Activated CD4-positive, alpha-beta T cell treated with anti-CD3 and anti-CD28 coated beads for 36 hours (primary cell): Measurements from ENCODE around the gene ABL1. TPM values are rescaled to one million over a fixed set of nuclear protein-coding genes. Genes with fewer than 3 reads are reported as not detected.
A peak's percentile ranks its signal among the peaks of the same experiment; 100 is the strongest.

Source experiments
- ATAC-seq: fragments of 200-7000 bp; cut with Tn5 transposase; one replicate; pipeline ENCODE4 v1.10.0; 2021; ENCODE audit warnings: mild to moderate bottlenecking, moderate library complexity
- CTCF ChIA-PET: fragments of 350-600 bp; sonication (Branson Sonifier 250); formaldehyde crosslinking; loops from one replicate; lab custom pipeline; 2021; ENCODE audit warnings: antibody characterized with exemption; lab: Charles Lee
- POLR2A ChIA-PET: fragments of 350-600 bp; sonication (Branson Sonifier 250); formaldehyde crosslinking; loops from one replicate; lab custom pipeline; 2021; ENCODE audit warnings: antibody characterized with exemption, inconsistent platforms; lab: Charles Lee
- DNase-seq: peaks from one replicate; pipeline ENCODE4 v3.0.0-alpha.2; 2020
- H3K27ac Mint-ChIP-seq: one replicate; pipeline ENCODE4 v1.8.0; 2021; ENCODE audit warnings: mixed read lengths
- H3K27me3 Mint-ChIP-seq: one replicate; pipeline ENCODE4 v1.8.0; 2021; ENCODE audit warnings: mixed read lengths
- H3K36me3 Mint-ChIP-seq: one replicate; pipeline ENCODE4 v1.8.0; 2021; ENCODE audit warnings: low read depth, mixed read lengths
- H3K4me1 Mint-ChIP-seq: one replicate; pipeline ENCODE4 v1.8.0; 2021; ENCODE audit warnings: mixed read lengths
- H3K4me3 Mint-ChIP-seq: one replicate; pipeline ENCODE4 v1.8.0; 2021; ENCODE audit warnings: mild to moderate bottlenecking, moderate library complexity, mixed read lengths
- H3K9me3 Mint-ChIP-seq: one replicate; pipeline ENCODE4 v1.8.0; 2021; ENCODE audit warnings: low read depth, mixed read lengths
- intact Hi-C, 2 experiments: fragments of 100-400 bp; cut with DNase I in 1 of 2; cut with micrococcal nuclease in 1 of 2; formaldehyde crosslinking; loops; one replicate each; pipeline versions ENCODE4 v1.14.2 to v1.15.1; 2022 to 2024; cut with DNase I, micrococcal nuclease
- total RNA-seq, 2 experiments: library from RNA; stranded (reverse); gene quantifications; one replicate each; pipeline ENCODE4 v1.2.3, GENCODE V29; 2021

The ABL1 gene
- total RNA-seq, 2 experiments from 2014 or later = 31.8 to 32.3 TPM

GRCh38 chr9:130865921-130866320, 30.9 kb downstream of the ABL1 start:
- ATAC-seq = no peak
- intact Hi-C loops = loop anchor here (1.0 to 10.0 kb wide), 6 partner anchors 75 to 401 kb away; no protein-coding TSS in a partner anchor
- H3K27ac Mint-ChIP-seq = no peak overlapping the region
- peaks cover 2% of the 10 kb centered on the region for H3K4me1 Mint-ChIP-seq
- no peaks in the 10 kb centered on the region for H3K9me3 Mint-ChIP-seq
- H3K36me3 Mint-ChIP-seq = peaks cover 2% of the 10 kb centered on the region
- no peaks in the 10 kb centered on the region for H3K27me3 Mint-ChIP-seq
- ChIA-PET POLR2A (no interaction called here), CTCF (interaction anchor here (0.6 to 6.7 kb wide), 19 partner anchors 8 to 1368 kb away, joined by 3 to 60 read pairs (median 5); no protein-coding TSS in a partner anchor)
- no peak for DNase-seq
- no peak overlapping the region for H3K4me3 Mint-ChIP-seq

- DNase-seq (peak; percentile 75), ATAC-seq (peak; percentile 81)
- no peaks in the 10 kb centered on the region for H3K9me3 Mint-ChIP-seq
- ChIA-PET POLR2A (interaction anchor here (0.5 kb wide), 1 partner anchor 49 kb away, joined by 3 read pairs; no protein-coding TSS in a partner anchor), CTCF (interaction anchor here (0.5 to 6.7 kb wide), 21 partner anchors 8 to 1368 kb away, joined by 3 to 60 read pairs (median 5); no protein-coding TSS in a partner anchor)
- intact Hi-C loops = loop anchor here (1.0 to 10.0 kb wide), 6 partner anchors 74 to 402 kb away; no protein-coding TSS in a partner anchor
- H3K4me3 Mint-ChIP-seq = no peak overlapping the region
- H3K27me3 Mint-ChIP-seq = no peaks in the 10 kb centered on the region
- H3K4me1 Mint-ChIP-seq = peaks cover 2% of the 10 kb centered on the region
- peaks cover 2% of the 10 kb centered on the region for H3K36me3 Mint-ChIP-seq
- no peak overlapping the region for H3K27ac Mint-ChIP-seq
These were observed 31.5 kb downstream of the ABL1 start for GRCh38 chr9:130866474-130866965.

GRCh38 chr9:130867556-130867955, 32.5 kb downstream of the ABL1 start:
- ChIA-PET CTCF (interaction anchor here (0.6 to 6.7 kb wide), 13 partner anchors 9 to 516 kb away, joined by 3 to 60 read pairs (median 4); no protein-coding TSS in a partner anchor), POLR2A (no interaction called here)
- H3K9me3 Mint-ChIP-seq = no peaks in the 10 kb centered on the region
- H3K27me3 Mint-ChIP-seq = no peaks in the 10 kb centered on the region
- H3K4me1 Mint-ChIP-seq = peaks cover 2% of the 10 kb centered on the region
- ATAC-seq = no peak
- peaks cover 8% of the 10 kb centered on the region for H3K36me3 Mint-ChIP-seq
- no peak overlapping the region for H3K27ac Mint-ChIP-seq
- intact Hi-C loops = loop anchor here (2.0 to 10.0 kb wide), 2 partner anchors 73 to 403 kb away; no protein-coding TSS in a partner anchor
- no peak overlapping the region for H3K4me3 Mint-ChIP-seq
- DNase-seq = no peak

- ChIA-PET CTCF (interaction anchor here (0.6 to 1.5 kb wide), 3 partner anchors 13 to 167 kb away, joined by 3 to 4 read pairs (median 3); no protein-coding TSS in a partner anchor), POLR2A (no interaction called here)
- H3K36me3 Mint-ChIP-seq = peaks cover 8% of the 10 kb centered on the region
- H3K27ac Mint-ChIP-seq = no peak overlapping the region
- no peaks in the 10 kb centered on the region for H3K27me3 Mint-ChIP-seq
- ATAC-seq (no peak), DNase-seq (no peak)
- H3K4me3 Mint-ChIP-seq = no peak overlapping the region
- peaks cover 2% of the 10 kb centered on the region for H3K4me1 Mint-ChIP-seq
- intact Hi-C loops = loop anchor here in 1 of 2 experiments (10.0 kb wide), 1 partner anchor 403 kb away; no protein-coding TSS in a partner anchor
- no peaks in the 10 kb centered on the region for H3K9me3 Mint-ChIP-seq
These were observed 33.2 kb downstream of the ABL1 start for GRCh38 chr9:130868230-130868629.

DNA sequence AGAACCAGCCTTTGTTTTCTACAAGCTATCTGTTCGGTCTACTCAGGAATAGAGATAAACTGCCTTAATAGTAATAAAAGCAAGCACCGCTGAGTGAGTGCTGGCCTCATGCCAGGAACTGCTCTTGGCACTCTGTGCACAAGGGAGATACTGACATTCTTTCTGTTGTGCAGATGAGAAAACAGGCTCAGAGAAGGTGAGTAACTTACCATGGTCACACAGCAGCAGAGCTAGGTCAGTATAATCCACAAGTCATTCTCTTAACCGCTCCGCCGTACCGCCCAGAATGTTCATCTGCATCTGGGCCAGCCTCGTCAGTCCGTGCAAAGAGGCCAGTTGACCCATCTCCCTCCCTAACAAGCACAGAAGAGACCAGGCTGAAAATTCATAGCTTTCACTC, 34.2 kb downstream of the ABL1 start:
- Mint-ChIP-seq H3K36me3 (peaks cover 15% of the 10 kb centered on the region), H3K4me1 (peaks cover 2% of the 10 kb centered on the region), H3K4me3 (no peak overlapping the region), H3K27me3 (no peaks in the 10 kb centered on the region), H3K27ac (no peak overlapping the region), H3K9me3 (no peaks in the 10 kb centered on the region)
- CTCF ChIA-PET = interaction anchor here (0.5 to 2.3 kb wide), 11 partner anchors 64 to 1334 kb away, joined by 3 to 13 read pairs (median 4); no protein-coding TSS in a partner anchor
- ATAC-seq (no peak), DNase-seq (no peak)
- POLR2A ChIA-PET = no interaction called here
- intact Hi-C loops = loop anchor here in 1 of 2 experiments (10.0 kb wide), 1 partner anchor 404 kb away; no protein-coding TSS in a partner anchor

DNA sequence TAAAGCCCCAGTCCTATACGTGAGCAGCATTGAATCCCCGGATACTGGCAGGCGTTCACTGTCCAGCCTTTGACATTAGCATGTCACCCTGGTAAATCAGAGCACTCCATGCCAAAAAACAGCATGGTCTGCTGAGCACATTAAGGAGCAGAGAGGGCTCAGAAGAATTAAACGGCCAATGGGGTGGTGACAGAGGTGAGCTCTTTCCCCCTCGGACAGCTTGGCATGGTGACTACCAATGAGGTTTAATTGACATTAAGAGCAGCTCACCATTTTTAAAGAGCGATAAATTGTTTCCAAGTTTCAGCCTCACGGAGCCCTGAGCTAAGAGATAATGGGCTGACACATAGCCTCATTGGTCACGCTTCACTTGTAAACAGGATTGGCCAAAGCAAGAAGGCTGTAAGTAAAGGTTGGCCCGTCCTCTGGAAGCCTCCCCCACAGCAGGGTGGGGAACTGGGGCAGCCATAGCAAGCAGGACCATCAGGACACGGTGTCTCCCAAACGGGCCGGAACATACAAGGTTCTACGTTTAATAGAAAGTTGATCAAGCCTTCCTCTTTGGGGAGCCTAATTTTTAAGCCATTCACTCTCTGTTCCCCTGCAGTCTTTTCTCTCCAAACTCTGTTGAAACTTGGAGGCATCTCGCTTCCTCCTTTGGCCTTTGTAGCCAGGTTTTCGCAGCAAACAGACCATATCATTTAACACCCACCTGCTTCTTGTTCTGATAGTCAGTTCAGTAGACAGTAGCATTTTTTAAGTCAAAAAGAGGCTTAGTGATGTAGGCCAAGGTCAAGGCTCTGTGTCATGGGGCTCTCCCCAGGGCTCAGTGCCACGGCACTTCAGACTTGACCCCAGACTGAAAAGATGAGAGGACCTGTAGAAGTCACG, 35.7 kb downstream of the ABL1 start:
- peaks cover 21% of the 10 kb centered on the region for H3K36me3 Mint-ChIP-seq
- no peaks in the 10 kb centered on the region for H3K27me3 Mint-ChIP-seq
- H3K27ac Mint-ChIP-seq = no peak overlapping the region
- CTCF ChIA-PET = interaction anchor here (0.6 to 2.3 kb wide), 15 partner anchors 11 to 1946 kb away, joined by 3 to 13 read pairs (median 3); no protein-coding TSS in a partner anchor
- H3K4me1 Mint-ChIP-seq = peaks cover 2% of the 10 kb centered on the region
- intact Hi-C loops = loop anchor here in 1 of 2 experiments (1.0 kb wide), 2 partner anchors 71 to 176 kb away; no protein-coding TSS in a partner anchor
- no peaks in the 10 kb centered on the region for H3K9me3 Mint-ChIP-seq
- POLR2A ChIA-PET = no interaction called here
- DNase-seq (no peak), ATAC-seq (no peak)
- H3K4me3 Mint-ChIP-seq = no peak overlapping the region

- no peak overlapping the region for H3K4me3 Mint-ChIP-seq
- H3K9me3 Mint-ChIP-seq = no peaks in the 10 kb centered on the region
- ChIA-PET CTCF (interaction anchor here (0.7 to 2.1 kb wide), 2 partner anchors 115 to 170 kb away, joined by 3 to 9 read pairs; no protein-coding TSS in a partner anchor), POLR2A (no interaction called here)
- no peak for ATAC-seq
- H3K4me1 Mint-ChIP-seq = no peaks in the 10 kb centered on the region
- intact Hi-C loops = no loop called here
- no peaks in the 10 kb centered on the region for H3K27me3 Mint-ChIP-seq
- peaks cover 20% of the 10 kb centered on the region for H3K36me3 Mint-ChIP-seq
- no peak for DNase-seq
- no peak overlapping the region for H3K27ac Mint-ChIP-seq
These were observed 36.5 kb downstream of the ABL1 start for GRCh38 chr9:130871395-130872062.

DNA sequence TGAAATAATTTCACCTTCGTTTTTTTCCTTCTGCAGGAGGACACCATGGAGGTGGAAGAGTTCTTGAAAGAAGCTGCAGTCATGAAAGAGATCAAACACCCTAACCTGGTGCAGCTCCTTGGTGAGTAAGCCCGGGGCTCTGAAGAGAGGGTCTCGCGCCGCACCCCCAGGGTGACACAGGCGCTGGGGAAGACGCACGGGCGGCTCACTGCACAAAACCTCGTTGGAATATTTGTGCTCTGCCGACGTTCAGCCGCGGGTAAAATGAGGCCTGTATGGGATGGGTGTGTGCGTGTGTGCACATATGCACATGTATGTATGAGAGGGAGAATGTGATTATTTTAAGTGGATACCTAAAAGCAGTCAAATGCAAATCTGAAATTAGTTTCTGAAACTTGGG, 37.0 kb downstream of the ABL1 start:
- Mint-ChIP-seq H3K36me3 (peaks cover 20% of the 10 kb centered on the region), H3K4me1 (no peaks in the 10 kb centered on the region)
- CTCF ChIA-PET = interaction anchor here (0.7 kb wide), 1 partner anchor 115 kb away, joined by 3 read pairs; no protein-coding TSS in a partner anchor

DNA sequence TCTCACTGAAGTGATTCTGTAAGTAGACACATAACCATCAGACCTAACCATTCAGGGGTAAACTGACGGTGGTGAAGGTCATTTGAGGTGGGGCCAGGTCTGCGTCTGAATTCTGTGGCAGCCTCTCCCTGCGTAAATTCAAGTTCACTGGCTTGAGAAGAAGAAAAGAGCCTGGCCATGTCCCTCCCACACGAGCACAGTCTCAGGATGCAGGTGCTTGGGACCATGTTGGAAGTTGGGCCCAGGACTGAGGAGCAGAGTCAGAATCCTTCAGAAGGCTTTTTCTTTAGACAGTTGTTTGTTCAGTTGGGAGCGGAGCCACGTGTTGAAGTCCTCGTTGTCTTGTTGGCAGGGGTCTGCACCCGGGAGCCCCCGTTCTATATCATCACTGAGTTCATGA, 37.5 kb downstream of the ABL1 start:
- POLR2A ChIA-PET = no interaction called here
- H3K36me3 Mint-ChIP-seq = peaks cover 20% of the 10 kb centered on the region
- CTCF ChIA-PET = no interaction called here
- no peak overlapping the region for H3K27ac Mint-ChIP-seq
- no peaks in the 10 kb centered on the region for H3K9me3 Mint-ChIP-seq
- intact Hi-C loops = no loop called here
- H3K4me1 Mint-ChIP-seq = no peaks in the 10 kb centered on the region
- no peak overlapping the region for H3K4me3 Mint-ChIP-seq
- H3K27me3 Mint-ChIP-seq = no peaks in the 10 kb centered on the region
- DNase-seq (no peak), ATAC-seq (no peak)

More for the DNA sequence above, 37.0 kb downstream of the ABL1 start:
- H3K9me3 Mint-ChIP-seq = no peaks in the 10 kb centered on the region
- H3K27ac Mint-ChIP-seq = no peak overlapping the region
- no peak overlapping the region for H3K4me3 Mint-ChIP-seq
- DNase-seq = no peak
- ATAC-seq = no peak
- POLR2A ChIA-PET = no interaction called here
- intact Hi-C loops = no loop called here
- H3K27me3 Mint-ChIP-seq = no peaks in the 10 kb centered on the region

DNA sequence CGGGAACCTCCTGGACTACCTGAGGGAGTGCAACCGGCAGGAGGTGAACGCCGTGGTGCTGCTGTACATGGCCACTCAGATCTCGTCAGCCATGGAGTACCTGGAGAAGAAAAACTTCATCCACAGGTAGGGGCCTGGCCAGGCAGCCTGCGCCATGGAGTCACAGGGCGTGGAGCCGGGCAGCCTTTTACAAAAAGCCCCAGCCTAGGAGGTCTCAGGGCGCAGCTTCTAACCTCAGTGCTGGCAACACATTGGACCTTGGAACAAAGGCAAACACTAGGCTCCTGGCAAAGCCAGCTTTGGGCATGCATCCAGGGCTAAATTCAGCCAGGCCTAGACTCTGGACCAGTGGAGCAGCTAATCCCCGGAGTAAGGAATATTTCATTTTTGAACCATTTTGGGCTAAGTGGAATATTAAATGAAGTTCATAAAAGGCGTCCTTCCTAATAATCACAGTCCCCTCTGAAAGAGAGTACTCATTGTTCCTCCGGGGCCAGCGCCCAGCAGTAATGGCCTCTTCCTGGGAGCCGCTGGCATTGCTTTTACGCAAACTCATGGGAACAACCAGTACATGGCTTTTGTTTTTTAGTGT, 38.0 kb downstream of the ABL1 start:
- peaks cover 20% of the 10 kb centered on the region for H3K36me3 Mint-ChIP-seq
- H3K4me1 Mint-ChIP-seq = no peaks in the 10 kb centered on the region
- no peak for DNase-seq
- POLR2A ChIA-PET = no interaction called here
- H3K27me3 Mint-ChIP-seq = no peaks in the 10 kb centered on the region
- no peak overlapping the region for H3K27ac Mint-ChIP-seq
- no peak for ATAC-seq
- intact Hi-C loops = no loop called here
- H3K4me3 Mint-ChIP-seq = no peak overlapping the region
- CTCF ChIA-PET = no interaction called here
- H3K9me3 Mint-ChIP-seq = no peaks in the 10 kb centered on the region
